ENCODE results near the gene MRPS33. TPM values are rescaled to one million over a fixed set of nuclear protein-coding genes. Genes with fewer than 3 reads are reported as not detected.

Gene MRPS33
- total and polyA plus RNA-seq, 2 of the 8 experiments (the other 6 are each of a cell fraction or from before 2014, with no cell fraction given), result 22.9 to 62.6 TPM

GRCh38 chr7:140989068-140989467 is 25.7 kb downstream of the MRPS33 start (continued):
- TF ChIP-seq FOSL1 (IDR thresholded peaks at IDR 0.05; ENCODE audit: insufficient read depth, low read depth, low read length) (no peak), SRF (IDR thresholded peaks at IDR 0.05; ENCODE audit: low read depth, low read length) (no peak), PHF8 (conservative IDR thresholded peaks at IDR 0.05; ENCODE audit: low read depth, low read length) (no peak), EGR1 (IDR thresholded peaks at IDR 0.05; ENCODE audit: borderline replicate concordance, low read depth, low read length) (no peak), MAX (IDR thresholded peaks at IDR 0.05) (no peak), SAP30 (IDR thresholded peaks at IDR 0.05; ENCODE audit: insufficient read depth, insufficient replicate concordance, low read length) (no peak), CTCF (IDR thresholded peaks at IDR 0.05; ENCODE audit: control extremely low read depth in 1 of 3, insufficient read depth in 1 of 3, low read depth in 1 of 3, low read length in 3 of 3) (no peak), KDM1A (IDR thresholded peaks at IDR 0.05; ENCODE audit: borderline replicate concordance, low read length) (no peak), TAF7 (optimal IDR thresholded peaks at IDR 0.05; ENCODE audit: borderline replicate concordance, low read depth, low read length) (no peak), CTBP2 (IDR thresholded peaks at IDR 0.05; ENCODE audit: borderline replicate concordance, insufficient read depth, insufficient read length, low read length) (no peak), NANOG (IDR thresholded peaks at IDR 0.05; ENCODE audit: insufficient read depth, low read depth, low read length, poor library complexity, severe bottlenecking) (no peak), ATF3 (IDR thresholded peaks at IDR 0.05; ENCODE audit: insufficient read depth, low read depth, low read length) (no peak), SIN3A (conservative IDR thresholded peaks at IDR 0.05 in 1 of 2, IDR thresholded peaks at IDR 0.05 in 1 of 2; ENCODE audit: low read depth in 1 of 2, low read length in 2 of 2) (no peak), SIRT6 (IDR thresholded peaks at IDR 0.05; ENCODE audit: low read length) (no peak)

All from H1 (cell line).